Naive thymus-derived CD8-positive, alpha-beta T cell (primary cell): Measurements from ENCODE around the gene SLFN12L. TPM values are rescaled to one million over a fixed set of nuclear protein-coding genes. Genes with fewer than 3 reads are reported as not detected.

Experiments used
- ATAC-seq, 2 donors: fragments of 150-1000 bp; cut with Tn5 transposase in 1 of 2; sonication (Bioruptor Pico), chemical (Tn5 transposase) in 1 of 2; 1 replicate in 1 of 2; 2 replicates in 1 of 2; pipeline ENCODE4 v1.10.0; 2021; ENCODE audit warnings: mild to moderate bottlenecking in 2 of 2, moderate library complexity in 2 of 2
- POLR2A ChIA-PET: fragments of 350-600 bp; sonication (Branson Sonifier 250); formaldehyde crosslinking; loops from one replicate; lab custom pipeline; 2021; ENCODE audit warnings: antibody characterized with exemption; lab: Charles Lee
- DNase-seq, 10 donors: peaks; one replicate each; pipeline versions ENCODE4 v3.0.0 to v3.0.0-alpha.2; 2020 to 2022
- H3K27ac Mint-ChIP-seq, 10 donors: one replicate each; pipeline ENCODE4 v1.8.0; 2020 to 2022; ENCODE audit warnings: mild to moderate bottlenecking in 10 of 10, mixed read lengths in 10 of 10, moderate library complexity in 4 of 10, inconsistent platforms in 1 of 10
- H3K27me3 Mint-ChIP-seq, 5 donors: one replicate each; pipeline ENCODE4 v1.8.0; 2021 to 2022; ENCODE audit warnings: mixed read lengths in 5 of 5
- H3K36me3 Mint-ChIP-seq, 3 donors: one replicate each; pipeline ENCODE4 v1.8.0; 2020 to 2022; ENCODE audit warnings: mixed read lengths in 3 of 3, mild to moderate bottlenecking in 2 of 3, inconsistent platforms in 1 of 3
- H3K4me1 Mint-ChIP-seq, 4 donors: one replicate each; pipeline ENCODE4 v1.8.0; 2021 to 2022; ENCODE audit warnings: mixed read lengths in 4 of 4
- H3K4me3 Mint-ChIP-seq, 10 donors: one replicate each; pipeline ENCODE4 v1.8.0; 2020 to 2022; ENCODE audit warnings: mild to moderate bottlenecking in 10 of 10, mixed read lengths in 10 of 10, moderate library complexity in 6 of 10, inconsistent platforms in 1 of 10
- H3K9me3 Mint-ChIP-seq, 9 donors: one replicate each; pipeline ENCODE4 v1.8.0; 2020 to 2022; ENCODE audit warnings: mixed read lengths in 9 of 9, mild to moderate bottlenecking in 3 of 9, inconsistent platforms in 1 of 9, moderate library complexity in 1 of 9
- polyA plus RNA-seq, 3 donors: library from polyadenylated mRNA; unstranded; fragments of 300-500 nt; fragmentation: Illumina TruSeq; gene quantifications; one replicate each; pipeline ENCODE4 v1.2.3, GENCODE V29; 2021
- total RNA-seq, 8 experiments: library from RNA in 2 of 8; stranded (reverse) in 2 of 8; gene quantifications; one replicate each; pipeline ENCODE4 v1.2.3 and lab custom pipeline; 2021 to 2026

SLFN12L gene
- total and polyA plus RNA-seq, 5 experiments from 2014 or later: 9.6 to 51.1 (median 12.3) TPM

GRCh38 chr17:35493040-35493439, 44.4 kb downstream of the SLFN12L start:
- DNase-seq (no peak), ATAC-seq (no peak)
- peaks cover 0 to 26% (median 0%) of the 10 kb centered on the region in 5 donors for H3K27me3 Mint-ChIP-seq
- peaks cover 25 to 76% (median 68%) of the 10 kb centered on the region in 4 donors for H3K4me1 Mint-ChIP-seq
- peaks cover 20 to 56% (median 37%) of the 10 kb centered on the region in 3 donors for H3K36me3 Mint-ChIP-seq
- peak overlapping the region in 2 of 10 donors; percentile 33 to 79 for H3K27ac Mint-ChIP-seq
- POLR2A ChIA-PET: no interaction called here
- no peak overlapping the region for H3K4me3 Mint-ChIP-seq
- H3K9me3 Mint-ChIP-seq: peaks cover 0 to 27% (median 9%) of the 10 kb centered on the region in 9 donors

GRCh38 chr17:35491417-35491816, 46.1 kb downstream of the SLFN12L start:
- H3K9me3 Mint-ChIP-seq: peaks cover 0 to 27% (median 9%) of the 10 kb centered on the region in 9 donors
- POLR2A ChIA-PET: interaction anchor here (0.6 kb wide), 1 partner anchor 39 kb away, joined by 4 read pairs; no protein-coding TSS in a partner anchor
- H3K4me1 Mint-ChIP-seq: peaks cover 25 to 76% (median 68%) of the 10 kb centered on the region in 4 donors
- no peak for ATAC-seq
- H3K27me3 Mint-ChIP-seq: peaks cover 0 to 26% (median 0%) of the 10 kb centered on the region in 5 donors
- peak overlapping the region in 2 of 10 donors; percentile 35 to 40 for H3K4me3 Mint-ChIP-seq
- H3K36me3 Mint-ChIP-seq: peaks cover 20 to 52% (median 38%) of the 10 kb centered on the region in 3 donors
- peak overlapping the region in 5 of 10 donors; percentile 40 to 83 (median 67) for H3K27ac Mint-ChIP-seq
- DNase-seq: no peak

GRCh38 chr17:35489944-35490343, 47.5 kb downstream of the SLFN12L start:
- POLR2A ChIA-PET: interaction anchor here (0.6 to 4.8 kb wide), 2 partner anchors 45 to 531 kb away, joined by 6 to 49 read pairs; partner anchors contain the start of gene SLFN12L
- H3K4me3 Mint-ChIP-seq: peak overlapping the region in 4 of 10 donors; percentile 6 to 27 (median 18)
- ATAC-seq: no peak
- peaks cover 0 to 26% (median 0%) of the 10 kb centered on the region in 5 donors for H3K27me3 Mint-ChIP-seq
- peaks cover 30 to 78% (median 72%) of the 10 kb centered on the region in 4 donors for H3K4me1 Mint-ChIP-seq
- peaks cover 0 to 40% (median 17%) of the 10 kb centered on the region in 9 donors for H3K9me3 Mint-ChIP-seq
- H3K27ac Mint-ChIP-seq: peak overlapping the region in 6 of 10 donors; percentile 9 to 74 (median 64)
- peaks cover 26 to 66% (median 52%) of the 10 kb centered on the region in 3 donors for H3K36me3 Mint-ChIP-seq
- DNase-seq: no peak

- POLR2A ChIA-PET: interaction anchor here (2.4 to 4.8 kb wide), 9 partner anchors 10 to 175 kb away, joined by 10 to 49 read pairs (median 25); partner anchors contain the start of genes PEX12, SLFN12, SLFN12L and SLFN13
- DNase-seq (no peak), ATAC-seq (no peak)
- H3K27ac Mint-ChIP-seq: peak overlapping the region in 9 of 10 donors; percentile 5 to 99 (median 97)
- H3K27me3 Mint-ChIP-seq: peaks cover 0 to 23% (median 0%) of the 10 kb centered on the region in 5 donors
- peaks cover 35 to 74% (median 60%) of the 10 kb centered on the region in 3 donors for H3K36me3 Mint-ChIP-seq
- peaks cover 29 to 77% (median 73%) of the 10 kb centered on the region in 4 donors for H3K4me1 Mint-ChIP-seq
- peaks cover 0 to 49% (median 19%) of the 10 kb centered on the region in 9 donors for H3K9me3 Mint-ChIP-seq
- peak overlapping the region in 9 of 10 donors; percentile 2 to 97 (median 61) for H3K4me3 Mint-ChIP-seq
These were observed 48.5 kb downstream of the SLFN12L start for GRCh38 chr17:35488991-35489390.

GRCh38 chr17:35486920-35487732, 50.4 kb downstream of the SLFN12L start:
- peak; percentile 53 to 85 (median 70) for DNase-seq
- POLR2A ChIA-PET: interaction anchor here (0.6 to 4.8 kb wide), 37 partner anchors 10 to 315 kb away, joined by 3 to 49 read pairs (median 6); partner anchors contain the start of genes PEX12, SLFN11, SLFN12 and SLFN12L
- Mint-ChIP-seq H3K27ac (peak overlapping the region; percentile 96 to 99 (median 98)), H3K36me3 (peaks cover 41 to 75% (median 72%) of the 10 kb centered on the region in 3 donors), H3K4me1 (peaks cover 21 to 64% (median 60%) of the 10 kb centered on the region in 4 donors), H3K9me3 (peaks cover 0 to 59% (median 19%) of the 10 kb centered on the region in 9 donors), H3K4me3 (peak overlapping the region; percentile 86 to 98 (median 96)), H3K27me3 (peaks cover 0 to 16% (median 0%) of the 10 kb centered on the region in 5 donors)
- ATAC-seq: peak; percentile 80 to 86

GRCh38 chr17:35479271-35479670, 58.2 kb downstream of the SLFN12L start:
- peaks cover 52 to 90% (median 84%) of the 10 kb centered on the region in 3 donors for H3K36me3 Mint-ChIP-seq
- peaks cover 0 to 59% (median 33%) of the 10 kb centered on the region in 9 donors for H3K9me3 Mint-ChIP-seq
- ATAC-seq (no peak), DNase-seq (no peak)
- H3K27ac Mint-ChIP-seq: peak overlapping the region in 3 of 10 donors; percentile 11 to 50 (median 27)
- H3K4me3 Mint-ChIP-seq: no peak overlapping the region
- H3K27me3 Mint-ChIP-seq: no peaks in the 10 kb centered on the region
- H3K4me1 Mint-ChIP-seq: peaks cover 16 to 45% (median 35%) of the 10 kb centered on the region in 4 donors
- POLR2A ChIA-PET: no interaction called here

- peaks cover 0 to 64% (median 33%) of the 10 kb centered on the region in 9 donors for H3K9me3 Mint-ChIP-seq
- DNase-seq (no peak), ATAC-seq (no peak)
- no peaks in the 10 kb centered on the region for H3K27me3 Mint-ChIP-seq
- peak overlapping the region in 1 of 10 donors; percentile 23 for H3K4me3 Mint-ChIP-seq
- POLR2A ChIA-PET: no interaction called here
- H3K4me1 Mint-ChIP-seq: peaks cover 14 to 36% (median 31%) of the 10 kb centered on the region in 4 donors
- peak overlapping the region in 2 of 10 donors; percentile 9 to 11 for H3K27ac Mint-ChIP-seq
- H3K36me3 Mint-ChIP-seq: peaks cover 44 to 89% (median 82%) of the 10 kb centered on the region in 3 donors
These were observed 60.2 kb downstream of the SLFN12L start for GRCh38 chr17:35477248-35477647.

- ATAC-seq: no peak
- H3K4me1 Mint-ChIP-seq: peaks cover 12 to 38% (median 32%) of the 10 kb centered on the region in 4 donors
- H3K4me3 Mint-ChIP-seq: peak overlapping the region in 1 of 10 donors; percentile 7
- no peaks in the 10 kb centered on the region for H3K27me3 Mint-ChIP-seq
- H3K9me3 Mint-ChIP-seq: peaks cover 0 to 70% (median 33%) of the 10 kb centered on the region in 9 donors
- no peak for DNase-seq
- H3K27ac Mint-ChIP-seq: peak overlapping the region in 7 of 10 donors; percentile 15 to 86 (median 62)
- POLR2A ChIA-PET: interaction anchor here (0.6 to 1.9 kb wide), 4 partner anchors 9 to 28 kb away, joined by 3 to 9 read pairs (median 4); partner anchors contain the start of gene SLFN13
- peaks cover 44 to 86% (median 80%) of the 10 kb centered on the region in 3 donors for H3K36me3 Mint-ChIP-seq
These were observed 61.1 kb downstream of the SLFN12L start for GRCh38 chr17:35476283-35476820.

GRCh38 chr17:35468475-35468874, 69.0 kb downstream of the SLFN12L start:
- Mint-ChIP-seq H3K36me3 (peaks cover 15 to 47% (median 16%) of the 10 kb centered on the region in 3 donors), H3K27ac (peak overlapping the region; percentile 16 to 90 (median 82)), H3K4me3 (peak overlapping the region in 7 of 10 donors; percentile 26 to 74 (median 59)), H3K27me3 (no peaks in the 10 kb centered on the region), H3K4me1 (peaks cover 18 to 47% (median 39%) of the 10 kb centered on the region in 4 donors), H3K9me3 (peaks cover 0 to 33% (median 22%) of the 10 kb centered on the region in 9 donors)
- POLR2A ChIA-PET: interaction anchor here (0.8 to 5.2 kb wide), 4 partner anchors 18 to 155 kb away, joined by 3 to 38 read pairs (median 10); partner anchors contain the start of gene SLFN13
- DNase-seq (no peak), ATAC-seq (peak in 1 of 2 donors; percentile 16)

- Mint-ChIP-seq H3K4me1 (peaks cover 18 to 48% (median 45%) of the 10 kb centered on the region in 4 donors), H3K4me3 (peak overlapping the region in 9 of 10 donors; percentile 26 to 74 (median 55)), H3K9me3 (peaks cover 0 to 29% (median 22%) of the 10 kb centered on the region in 9 donors), H3K36me3 (peaks cover 11 to 41% (median 15%) of the 10 kb centered on the region in 3 donors), H3K27ac (peak overlapping the region; percentile 74 to 90 (median 85)), H3K27me3 (no peaks in the 10 kb centered on the region)
- POLR2A ChIA-PET: interaction anchor here (0.6 to 5.2 kb wide), 6 partner anchors 19 to 327 kb away, joined by 3 to 38 read pairs (median 4); partner anchors contain the start of gene SLFN13
- ATAC-seq: peak; percentile 86 to 96
- DNase-seq: peak in 4 of 10 donors; percentile 14 to 41 (median 37)
These were observed 69.7 kb downstream of the SLFN12L start for GRCh38 chr17:35467824-35468223.

GRCh38 chr17:35460354-35460851, 77.1 kb downstream of the SLFN12L start:
- peaks cover 4 to 27% (median 20%) of the 10 kb centered on the region in 3 donors for H3K36me3 Mint-ChIP-seq
- H3K9me3 Mint-ChIP-seq: peaks cover 6 to 45% (median 23%) of the 10 kb centered on the region in 9 donors
- H3K27ac Mint-ChIP-seq: peak overlapping the region; percentile 83 to 97 (median 92)
- H3K4me1 Mint-ChIP-seq: peaks cover 11 to 45% (median 27%) of the 10 kb centered on the region in 4 donors
- DNase-seq (peak; percentile 31 to 84 (median 70)), ATAC-seq (peak; percentile 86 to 94)
- H3K27me3 Mint-ChIP-seq: no peaks in the 10 kb centered on the region
- POLR2A ChIA-PET: interaction anchor here (0.8 to 3.4 kb wide), 5 partner anchors 12 to 284 kb away, joined by 3 to 18 read pairs (median 7); partner anchors contain the start of genes SLFN11 and SLFN13
- H3K4me3 Mint-ChIP-seq: peak overlapping the region; percentile 70 to 91 (median 83)
